K562 (cell line): ENCODE measurements around the gene GRM5. TPM values are rescaled to one million over a fixed set of nuclear protein-coding genes. Genes with fewer than 3 reads are reported as not detected.
A peak's percentile ranks its signal among the peaks of the same experiment; 100 is the strongest.

Source experiments
- MGA ChIP-seq: fragments of 450-650 bp; IDR thresholded peaks from 2 replicates; pipeline ENCODE4 v1.6.1; 2016; ENCODE audit warnings: mild to moderate bottlenecking, moderate library complexity
- NRF1 ChIP-seq, 2 experiments: fragments of 450-650 bp; IDR thresholded peaks in 1 of 2; conservative IDR thresholded peaks in 1 of 2; 2 replicates each; pipeline ENCODE4 v1.6.1; 2014; ENCODE audit warnings: mild to moderate bottlenecking in 2 of 2
- polyA plus RNA-seq, 8 experiments: library from polyadenylated mRNA; depleted of rRNA in 4 of 8; stranded (reverse) in 5 of 8; unstranded in 3 of 8; fragments of >200 nt; fragmentation: Nextera tagmentation in 2 of 8; fragmentation: Illumina TruSeq in 1 of 8; extraction: Ambion mirVana in 2 of 8; extraction: Trizol in 1 of 8; gene quantifications; 2 replicates each; pipeline versions ENCODE4 v1.2.1 to v1.2.3, GENCODE V29; 2011 to 2014; ENCODE audit warnings: inconsistent platforms in 1 of 8, missing spikeins in 1 of 8
- total RNA-seq, 7 experiments: library from RNA; depleted of rRNA in 6 of 7; stranded (reverse); fragments of >200 nt in 6 of 7; fragmentation: Illumina TruSeq in 2 of 7; extraction: Trizol in 2 of 7; gene quantifications; 2 replicates each; pipeline versions ENCODE4 v1.2.1 to v1.2.3, GENCODE V29; 2011 to 2021; ENCODE audit warnings: low replicate concordance in 1 of 7

The GRM5 gene
- total and polyA plus RNA-seq, 9 of the 15 experiments (the other 6 are each of a cell fraction or from before 2014, with no cell fraction given) = not detected

GRCh38 chr11:88508759-88509581, 556.8 kb downstream of the GRM5 start (continued):
- TF ChIP-seq MGA (peak; percentile 32; the same call in 1 of the 2 replicates), NRF1 (conservative IDR thresholded peaks at IDR 0.05 in 1 of 2, IDR thresholded peaks at IDR 0.05 in 1 of 2) (peak in 1 of 2 experiments; percentile 71; a peak in 2 of 4 replicates)
